Neural progenitor cell (in vitro differentiated cells): ENCODE results near the gene BCS1L. TPM values are rescaled to one million over a fixed set of nuclear protein-coding genes. Genes with fewer than 3 reads are reported as not detected.

ENCODE experiments used
- DNase-seq: peaks from one replicate; pipeline ENCODE4 v3.0.0-alpha.2; 2016; ENCODE audit warnings: low spot score
- H2AFZ ChIP-seq: fragments of 200-600 bp; sonication (generic); replicated peaks from 2 replicates; pipeline ENCODE4 v1.6.1; 2016; ENCODE audit warnings: antibody characterized with exemption
- H3F3A ChIP-seq: fragments of 200-600 bp; sonication (generic); 2 replicates; pipeline ENCODE4 v1.6.1; 2016; ENCODE audit warnings: antibody characterized with exemption, low read depth
- H3K27ac ChIP-seq: fragments of 200-600 bp; sonication (generic); 2 replicates; pipeline ENCODE4 v1.5.1; 2016; ENCODE audit warnings: mild to moderate bottlenecking
- H3K27me3 ChIP-seq: fragments of 200-600 bp; sonication (generic); 2 replicates; pipeline ENCODE4 v1.6.1; 2016; ENCODE audit warnings: mild to moderate bottlenecking, moderate library complexity
- H3K36me3 ChIP-seq: fragments of 200-600 bp; sonication (generic); 2 replicates; pipeline ENCODE4 v1.5.1; 2016
- H3K4me1 ChIP-seq: fragments of 200-600 bp; sonication (generic); 2 replicates; pipeline ENCODE4 v1.6.1; 2016; ENCODE audit warnings: mixed run types
- H3K4me2 ChIP-seq: fragments of 200-600 bp; sonication (generic); 2 replicates; pipeline ENCODE4 v1.6.1; 2016
- H3K4me3 ChIP-seq: fragments of 200-600 bp; sonication (generic); 2 replicates; pipeline ENCODE4 v1.5.1; 2016
- H3K79me2 ChIP-seq: fragments of 200-600 bp; sonication (generic); 2 replicates; pipeline ENCODE4 v1.6.1; 2016; ENCODE audit warnings: low read depth
- H3K9ac ChIP-seq: fragments of 200-600 bp; sonication (generic); 2 replicates; pipeline ENCODE4 v1.6.1; 2016
- H3K9me3 ChIP-seq: fragments of 200-600 bp; sonication (generic); 2 replicates; pipeline ENCODE4 v1.5.1; 2016; ENCODE audit warnings: low read depth
- H4K20me1 ChIP-seq: fragments of 200-600 bp; sonication (generic); 2 replicates; pipeline ENCODE4 v1.6.1; 2016; ENCODE audit warnings: low read depth
- H3K27ac Mint-ChIP-seq: 3 replicates; pipeline ENCODE4 v1.8.0; 2021; ENCODE audit warnings: mixed read lengths
- H3K27me3 Mint-ChIP-seq: 2 replicates; pipeline ENCODE4 v1.8.0; 2022; ENCODE audit warnings: low read depth, mild to moderate bottlenecking, inconsistent platforms, moderate library complexity, mixed read lengths; ENCODE audit not compliant: insufficient read depth
- H3K36me3 Mint-ChIP-seq: 3 replicates; pipeline ENCODE4 v1.8.0; 2021; ENCODE audit warnings: mixed read lengths
- H3K4me1 Mint-ChIP-seq: 3 replicates; pipeline ENCODE4 v1.8.0; 2021; ENCODE audit warnings: mixed read lengths
- H3K4me3 Mint-ChIP-seq: 3 replicates; pipeline ENCODE4 v1.8.0; 2021; ENCODE audit warnings: mild to moderate bottlenecking, moderate library complexity, mixed read lengths
- H3K9me3 Mint-ChIP-seq: 3 replicates; pipeline ENCODE4 v1.8.0; 2020; ENCODE audit warnings: mixed read lengths
- CTCF ChIP-seq: fragments of 200-600 bp; sonication (generic); IDR thresholded peaks from 2 replicates; pipeline ENCODE4 v1.5.1; 2017; ENCODE audit warnings: antibody characterized with exemption, mild to moderate bottlenecking
- EZH2 ChIP-seq: fragments of 200-600 bp; sonication (generic); IDR thresholded peaks from 2 replicates; pipeline ENCODE4 v1.6.1; 2017; ENCODE audit warnings: antibody characterized with exemption, mild to moderate bottlenecking, moderate library complexity
- EZH2phosphoT487 ChIP-seq: fragments of 200-600 bp; sonication (generic); IDR thresholded peaks from 2 replicates; pipeline ENCODE4 v1.6.1; 2017; ENCODE audit warnings: antibody characterized with exemption
- total RNA-seq: library from RNA; depleted of rRNA; stranded (reverse); fragments of >200 nt; gene quantifications from 2 replicates; pipeline ENCODE4 v1.2.3, GENCODE V29; 2015; ENCODE audit warnings: low replicate concordance

The BCS1L gene
- total RNA-seq, 1 donor from 2014 or later: 38.3 TPM

- H3K27me3 Mint-ChIP-seq: peaks cover 9% of the 10 kb centered on the region
- Histone ChIP-seq H3K36me3 (peaks cover 4% of the 10 kb centered on the region), H3K4me1 (peaks cover 3% of the 10 kb centered on the region), H3K27me3 (no peaks in the 10 kb centered on the region), H3K4me2 (peak overlapping the region; percentile 97), H3K27ac (peak overlapping the region; percentile 69), H3K9ac (peak overlapping the region; percentile 77), H3K4me3 (peak overlapping the region; percentile 95), H3K79me2 (peaks cover 26% of the 10 kb centered on the region), H3F3A (peaks cover 9% of the 10 kb centered on the region), H2AFZ (peak overlapping the region; percentile 97), H3K9me3 (no peaks in the 10 kb centered on the region), H4K20me1 (no peaks in the 10 kb centered on the region)
- H3K27ac Mint-ChIP-seq: peak overlapping the region; percentile 48
- TF ChIP-seq CTCF (peak; percentile 60), EZH2phosphoT487 (no peak), EZH2 (no peak)
- peak overlapping the region; percentile 99 for H3K4me3 Mint-ChIP-seq
- H3K4me1 Mint-ChIP-seq: peaks cover 23% of the 10 kb centered on the region
- DNase-seq: peak; percentile 70
- H3K36me3 Mint-ChIP-seq: peaks cover 14% of the 10 kb centered on the region
- H3K9me3 Mint-ChIP-seq: no peaks in the 10 kb centered on the region
Observed at GRCh38 chr2:218658671-218659257, 719 bp upstream of the BCS1L start.

- no peaks in the 10 kb centered on the region for H3K27me3 ChIP-seq
- peak overlapping the region; percentile 97 for H3K4me2 ChIP-seq
- no peaks in the 10 kb centered on the region for H3K9me3 ChIP-seq
- DNase-seq: no peak
- H3K4me1 Mint-ChIP-seq: peaks cover 23% of the 10 kb centered on the region
- H3K36me3 Mint-ChIP-seq: peaks cover 21% of the 10 kb centered on the region
- H3K9me3 Mint-ChIP-seq: no peaks in the 10 kb centered on the region
- H3K9ac ChIP-seq: peak overlapping the region; percentile 29
- TF ChIP-seq CTCF: no peak
- peak overlapping the region; percentile 95 for H3K4me3 ChIP-seq
- peaks cover 3% of the 10 kb centered on the region for H3K4me1 ChIP-seq
- peaks cover 26% of the 10 kb centered on the region for H3K79me2 ChIP-seq
- peaks cover 9% of the 10 kb centered on the region for H3K27me3 Mint-ChIP-seq
- no peaks in the 10 kb centered on the region for H4K20me1 ChIP-seq
- H2AFZ ChIP-seq: peak overlapping the region; percentile 97
- no peak overlapping the region for H3K27ac Mint-ChIP-seq
- H3K4me3 Mint-ChIP-seq: peak overlapping the region; percentile 99
- H3F3A ChIP-seq: peaks cover 9% of the 10 kb centered on the region
- peaks cover 4% of the 10 kb centered on the region for H3K36me3 ChIP-seq
- H3K27ac ChIP-seq: no peak overlapping the region
Observed at GRCh38 chr2:218659988-218660358, 490 bp downstream of the BCS1L start.

- H3K4me3 Mint-ChIP-seq: peak overlapping the region; percentile 31
- no peak overlapping the region for H2AFZ ChIP-seq
- H3K4me2 ChIP-seq: no peak overlapping the region
- H3K4me3 ChIP-seq: no peak overlapping the region
- H3K9me3 ChIP-seq: no peaks in the 10 kb centered on the region
- H3K27me3 Mint-ChIP-seq: peaks cover 9% of the 10 kb centered on the region
- H3K27ac Mint-ChIP-seq: no peak overlapping the region
- H3K9ac ChIP-seq: no peak overlapping the region
- H4K20me1 ChIP-seq: no peaks in the 10 kb centered on the region
- TF ChIP-seq EZH2 (no peak), EZH2phosphoT487 (no peak), CTCF (no peak)
- H3K27me3 ChIP-seq: no peaks in the 10 kb centered on the region
- H3F3A ChIP-seq: peaks cover 9% of the 10 kb centered on the region
- H3K79me2 ChIP-seq: peaks cover 26% of the 10 kb centered on the region
- peaks cover 4% of the 10 kb centered on the region for H3K36me3 ChIP-seq
- no peaks in the 10 kb centered on the region for H3K9me3 Mint-ChIP-seq
- no peak for DNase-seq
- H3K4me1 ChIP-seq: peaks cover 3% of the 10 kb centered on the region
- peaks cover 23% of the 10 kb centered on the region for H3K4me1 Mint-ChIP-seq
- H3K27ac ChIP-seq: no peak overlapping the region
- H3K36me3 Mint-ChIP-seq: peaks cover 22% of the 10 kb centered on the region
Observed at GRCh38 chr2:218662377-218662776, 2.9 kb downstream of the BCS1L start.
